ES-I3 (cell line): Measurements from ENCODE around the gene TKT.

Source experiments
- H3K36me3 ChIP-seq: 2 replicates; pipeline ENCODE4 v1.6.1; 2013; ENCODE audit warnings: mild to moderate bottlenecking, low read length, control low read depth, moderate library complexity; ENCODE audit not compliant: insufficient read depth
- H3K4me1 ChIP-seq: 2 replicates; pipeline ENCODE4 v1.6.1; 2013; ENCODE audit warnings: mild to moderate bottlenecking, control low read depth, low read length; ENCODE audit not compliant: insufficient read depth
- H3K9ac ChIP-seq: 2 replicates; pipeline ENCODE4 v1.6.1; 2013; ENCODE audit warnings: low read depth, mild to moderate bottlenecking, low read length, moderate library complexity
- H3K9me3 ChIP-seq: 2 replicates; pipeline ENCODE4 v1.6.1; 2013; ENCODE audit warnings: mild to moderate bottlenecking, low read length, moderate library complexity; ENCODE audit not compliant: control insufficient read depth, insufficient read depth

The TKT gene

GRCh38 chr3:53185761-53186465, 69.9 kb downstream of the TKT start:
- Histone ChIP-seq H3K9me3 (no peaks in the 10 kb centered on the region), H3K9ac (no peak overlapping the region), H3K36me3 (peaks cover 4% of the 10 kb centered on the region; the same call in 1 of the 2 replicates), H3K4me1 (no peaks in the 10 kb centered on the region)

GRCh38 chr3:53184701-53185100, 71.1 kb downstream of the TKT start:
- Histone ChIP-seq H3K9me3 (no peaks in the 10 kb centered on the region), H3K9ac (no peak overlapping the region), H3K36me3 (peaks cover 4% of the 10 kb centered on the region; the same call in 1 of the 2 replicates), H3K4me1 (no peaks in the 10 kb centered on the region)

GRCh38 chr3:53183514-53183913, 72.3 kb downstream of the TKT start:
- Histone ChIP-seq H3K9me3 (no peaks in the 10 kb centered on the region), H3K9ac (no peak overlapping the region), H3K4me1 (no peaks in the 10 kb centered on the region), H3K36me3 (peaks cover 4% of the 10 kb centered on the region; the same call in 1 of the 2 replicates)

- Histone ChIP-seq H3K36me3 (peaks cover 4% of the 10 kb centered on the region; the same call in 1 of the 2 replicates), H3K9ac (no peak overlapping the region), H3K9me3 (no peaks in the 10 kb centered on the region), H3K4me1 (no peaks in the 10 kb centered on the region)
Observed at GRCh38 chr3:53182764-53183355, 73.0 kb downstream of the TKT start.

GRCh38 chr3:53181528-53181927, 74.3 kb downstream of the TKT start:
- Histone ChIP-seq H3K9me3 (no peaks in the 10 kb centered on the region), H3K36me3 (peaks cover 4% of the 10 kb centered on the region; the same call in 1 of the 2 replicates), H3K4me1 (no peaks in the 10 kb centered on the region), H3K9ac (no peak overlapping the region)

GRCh38 chr3:53181024-53181371, 74.8 kb downstream of the TKT start:
- Histone ChIP-seq H3K9ac (no peak overlapping the region), H3K9me3 (no peaks in the 10 kb centered on the region), H3K4me1 (no peaks in the 10 kb centered on the region), H3K36me3 (peaks cover 4% of the 10 kb centered on the region; the same call in 1 of the 2 replicates)

GRCh38 chr3:53180305-53181023, 75.4 kb downstream of the TKT start:
- peaks cover 3% of the 10 kb centered on the region; the same call in 1 of the 2 replicates for H3K36me3 ChIP-seq
- H3K4me1 ChIP-seq, result no peaks in the 10 kb centered on the region
- H3K9me3 ChIP-seq, result no peaks in the 10 kb centered on the region
- no peak overlapping the region for H3K9ac ChIP-seq

GRCh38 chr3:53179580-53179979, 76.2 kb downstream of the TKT start:
- Histone ChIP-seq H3K4me1 (no peaks in the 10 kb centered on the region), H3K9ac (no peak overlapping the region), H3K36me3 (no peaks in the 10 kb centered on the region), H3K9me3 (no peaks in the 10 kb centered on the region)

- H3K4me1 ChIP-seq, result no peaks in the 10 kb centered on the region
- H3K9ac ChIP-seq, result no peak overlapping the region
- H3K36me3 ChIP-seq, result no peaks in the 10 kb centered on the region
- H3K9me3 ChIP-seq, result no peaks in the 10 kb centered on the region
Observed at GRCh38 chr3:53178246-53178645, 77.6 kb downstream of the TKT start.

- Histone ChIP-seq H3K4me1 (peaks cover 19% of the 10 kb centered on the region), H3K36me3 (no peaks in the 10 kb centered on the region), H3K9me3 (no peaks in the 10 kb centered on the region), H3K9ac (no peak overlapping the region)
Observed at GRCh38 chr3:53175613-53176540, 79.9 kb downstream of the TKT start.
